Measurements from ENCODE around the gene EBLN1.

GRCh38 chr10:22222236-22223190 lies 4.7 kb upstream of the EBLN1 start:
- TF ChIP-seq POLR2A (IDR thresholded peaks at IDR 0.05) (no peak), CTCF (IDR thresholded peaks at IDR 0.05) (no peak)

All from right lobe of liver (tissue), 4 donors.